Endodermal cell (in vitro differentiated cells): ENCODE measurements around the gene NRXN3. TPM values are rescaled to one million over a fixed set of nuclear protein-coding genes. Genes with fewer than 3 reads are reported as not detected.
"Not testable (repeated sequence)": the region's sequence is repeated elsewhere in the genome, so short reads cannot be mapped to it uniquely, and the experiment has no call there.

ENCODE experiments used
- DNase-seq: peaks from one replicate; pipeline ENCODE4 v3.0.0-alpha.2; 2017
- H3K27ac ChIP-seq: 2 replicates; pipeline ENCODE4 v1.5.1; 2013; ENCODE audit warnings: mild to moderate bottlenecking, low read depth, low read length, moderate library complexity
- H3K27me3 ChIP-seq: 2 replicates; pipeline ENCODE4 v1.6.1; 2013; ENCODE audit warnings: mild to moderate bottlenecking, low read length, moderate library complexity; ENCODE audit not compliant: insufficient read depth, control insufficient read depth, poor library complexity, severe bottlenecking
- H3K36me3 ChIP-seq: 2 replicates; pipeline ENCODE4 v1.7.0; 2013; ENCODE audit warnings: mild to moderate bottlenecking, low read length, moderate library complexity; ENCODE audit not compliant: control insufficient read depth, insufficient read depth
- H3K4me1 ChIP-seq: one replicate; pipeline ENCODE4 v1.7.0; 2013; ENCODE audit warnings: low read length; ENCODE audit not compliant: control insufficient read depth, insufficient read depth
- H3K4me3 ChIP-seq: 2 replicates; pipeline ENCODE4 v1.5.1; 2013; ENCODE audit warnings: mild to moderate bottlenecking, low read length, moderate library complexity
- H3K9ac ChIP-seq: 2 replicates; pipeline ENCODE4 v1.6.1; 2013; ENCODE audit warnings: mild to moderate bottlenecking, low read length, moderate library complexity; ENCODE audit not compliant: poor library complexity, severe bottlenecking; ENCODE audit errors: extremely low read depth
- H3K9me3 ChIP-seq: 2 replicates; pipeline ENCODE4 v1.6.1; 2013; ENCODE audit warnings: mild to moderate bottlenecking, low read length, moderate library complexity; ENCODE audit not compliant: control insufficient read depth
- H3K27ac Mint-ChIP-seq: 2 replicates; pipeline ENCODE4 v1.8.0; 2020; ENCODE audit warnings: mixed read lengths
- H3K27me3 Mint-ChIP-seq: 2 replicates; pipeline ENCODE4 v1.8.0; 2021; ENCODE audit warnings: mild to moderate bottlenecking, mixed read lengths; ENCODE audit not compliant: insufficient read depth
- H3K36me3 Mint-ChIP-seq: 2 replicates; pipeline ENCODE4 v1.8.0; 2020; ENCODE audit warnings: low read depth, mixed read lengths
- H3K4me1 Mint-ChIP-seq: 2 replicates; pipeline ENCODE4 v1.8.0; 2020; ENCODE audit warnings: mixed read lengths
- H3K4me3 Mint-ChIP-seq: 2 replicates; pipeline ENCODE4 v1.8.0; 2020; ENCODE audit warnings: mild to moderate bottlenecking, moderate library complexity, mixed read lengths
- H3K9me3 Mint-ChIP-seq: 2 replicates; pipeline ENCODE4 v1.8.0; 2020; ENCODE audit warnings: mild to moderate bottlenecking, mixed read lengths
- CTCF ChIP-seq: fragments of 200-600 bp; sonication (generic); conservative IDR thresholded peaks from 2 replicates; pipeline ENCODE4 v1.5.0; 2021; ENCODE audit warnings: antibody characterized with exemption, mild to moderate bottlenecking
- WGBS, 2 experiments: methylation state at CpG; one replicate each; pipeline versions ENCODE4 v1.1.5 to v1.1.7; 2013; ENCODE audit warnings: missing lambda C conversion rate in 2 of 2, mixed read lengths in 1 of 2; ENCODE audit not compliant: insufficient coverage in 1 of 2, insufficient read length in 1 of 2; 5-methylcytosine and 5-hydroxymethylcytosine counted together
- total RNA-seq, 2 donors: library from RNA; stranded (reverse); fragmentation: NEBNext Ultra II Directional in 1 of 2; extraction: Animal tissue kit (Norgen Biotek cat#: 25700) in 1 of 2; gene quantifications; 2 replicates in 1 of 2; 3 replicates in 1 of 2; pipeline ENCODE4 v1.2.1, GENCODE V29; 2021

NRXN3 gene
- total RNA-seq, 2 donors from 2014 or later, result 20.9 to 21.4 TPM

DNA sequence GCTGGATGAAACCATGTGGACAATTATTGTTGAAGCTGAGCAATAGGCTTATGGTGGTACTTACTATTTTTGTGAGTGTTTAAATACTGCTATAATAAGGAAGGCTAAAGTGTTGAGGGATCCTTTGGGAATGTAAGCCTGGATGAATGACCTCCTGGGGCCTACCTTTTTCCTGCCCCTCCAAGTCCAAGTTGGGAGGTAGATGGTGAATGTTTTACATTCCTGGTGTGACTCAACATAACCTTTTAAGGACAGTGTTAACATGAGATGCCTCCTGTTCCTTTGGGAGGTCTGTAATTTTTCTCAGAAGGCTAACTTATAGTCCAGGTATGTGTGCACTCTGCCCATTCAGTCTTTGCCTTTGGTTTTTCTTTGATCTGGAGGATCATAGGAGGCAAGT, 315.9 kb downstream of the NRXN3 start:
- H3K36me3 Mint-ChIP-seq, result no peaks in the 10 kb centered on the region
- no peaks in the 10 kb centered on the region for H3K4me1 Mint-ChIP-seq
- H3K9me3 Mint-ChIP-seq, result no peaks in the 10 kb centered on the region
- TF ChIP-seq CTCF, result no peak
- Histone ChIP-seq H3K9me3 (no peaks in the 10 kb centered on the region), H3K4me3 (no peak overlapping the region), H3K36me3 (no peaks in the 10 kb centered on the region), H3K27me3 (no peaks in the 10 kb centered on the region), H3K9ac (no peak overlapping the region), H3K4me1 (peaks cover 11% of the 10 kb centered on the region), H3K27ac (no peak overlapping the region)
- no peaks in the 10 kb centered on the region for H3K27me3 Mint-ChIP-seq
- H3K27ac Mint-ChIP-seq, result no peak overlapping the region
- H3K4me3 Mint-ChIP-seq, result no peak overlapping the region
- DNase-seq, result peak; percentile 54

- Histone ChIP-seq H3K27me3 (no peaks in the 10 kb centered on the region), H3K9me3 (no peaks in the 10 kb centered on the region), H3K9ac (no peak overlapping the region), H3K27ac (no peak overlapping the region), H3K4me1 (peaks cover 11% of the 10 kb centered on the region), H3K36me3 (no peaks in the 10 kb centered on the region), H3K4me3 (no peak overlapping the region)
- no peaks in the 10 kb centered on the region for H3K9me3 Mint-ChIP-seq
- no peaks in the 10 kb centered on the region for H3K36me3 Mint-ChIP-seq
- no peaks in the 10 kb centered on the region for H3K4me1 Mint-ChIP-seq
- WGBS, 2 experiments, result 84 to 100% methylated on average over 1 of the region's 1 CpG
- no peak for DNase-seq
- H3K4me3 Mint-ChIP-seq, result no peak overlapping the region
- H3K27me3 Mint-ChIP-seq, result no peaks in the 10 kb centered on the region
- no peak for TF ChIP-seq CTCF
- no peak overlapping the region for H3K27ac Mint-ChIP-seq
Observed at GRCh38 chr14:78486621-78487020, 316.4 kb downstream of the NRXN3 start.

DNA sequence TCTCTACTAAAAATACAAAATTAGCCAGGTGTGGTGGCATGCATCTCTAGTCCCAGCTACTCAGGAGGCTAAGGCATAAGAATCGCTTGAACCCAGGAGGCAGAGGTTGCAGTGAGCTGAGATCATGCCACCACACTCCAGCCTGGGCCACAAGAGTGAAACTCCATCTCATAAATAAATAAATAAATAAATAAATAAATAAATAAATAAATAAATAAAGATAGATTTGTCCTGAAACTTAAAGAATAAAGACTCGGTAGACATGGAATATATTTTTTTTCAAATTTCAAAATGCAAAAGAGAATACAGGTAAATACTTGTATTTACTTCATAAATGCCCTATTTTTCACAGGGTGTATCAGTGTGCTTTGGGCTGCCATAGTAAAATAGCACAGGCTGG, 317.4 kb downstream of the NRXN3 start:
- not testable (repeated sequence) for H3K27me3 ChIP-seq, H3K4me3 Mint-ChIP-seq, H3K36me3 Mint-ChIP-seq, H3K27me3 Mint-ChIP-seq, H3K9me3 ChIP-seq, H3K4me1 Mint-ChIP-seq, H3K9me3 Mint-ChIP-seq, H3K9ac ChIP-seq, H3K4me1 ChIP-seq, DNase-seq, H3K27ac Mint-ChIP-seq, H3K27ac ChIP-seq, H3K36me3 ChIP-seq, H3K4me3 ChIP-seq
- 67% methylated on average over 1 of the region's 2 CpGs; no CpG with 5 or more reads in 1 of the 2 experiments for WGBS, 2 experiments

DNA sequence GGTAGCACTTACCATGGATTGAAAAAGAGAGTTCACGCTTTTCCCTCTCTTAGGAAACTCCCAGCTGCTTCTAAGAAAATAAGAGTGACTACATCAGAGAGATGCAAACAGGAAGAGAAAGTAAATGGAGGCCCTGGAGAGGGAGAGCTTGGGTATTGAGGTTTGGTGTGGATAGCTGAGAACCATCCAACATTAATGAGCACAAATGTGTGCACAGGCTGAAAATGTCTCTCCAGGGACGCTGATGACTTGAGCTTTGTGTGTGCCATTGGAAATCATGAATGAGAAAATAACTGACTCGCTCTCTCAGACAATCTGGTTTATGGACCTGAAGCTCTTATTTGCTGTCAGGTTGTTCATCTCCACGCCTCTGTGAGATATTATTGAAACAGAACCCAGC, 318.8 kb downstream of the NRXN3 start:
- 94 to 97% methylated on average over 3 to 4 of the region's 4 CpGs for WGBS, 2 experiments
- Histone ChIP-seq H3K27me3 (no peaks in the 10 kb centered on the region), H3K36me3 (no peaks in the 10 kb centered on the region), H3K27ac (no peak overlapping the region), H3K4me1 (no peaks in the 10 kb centered on the region), H3K4me3 (no peak overlapping the region), H3K9me3 (no peaks in the 10 kb centered on the region), H3K9ac (no peak overlapping the region)
- no peak for DNase-seq
- TF ChIP-seq CTCF, result no peak
- Mint-ChIP-seq H3K4me3 (no peak overlapping the region), H3K27ac (no peak overlapping the region), H3K36me3 (no peaks in the 10 kb centered on the region), H3K9me3 (no peaks in the 10 kb centered on the region), H3K27me3 (no peaks in the 10 kb centered on the region), H3K4me1 (no peaks in the 10 kb centered on the region)
